ENCODE measurements around the gene CDK6. TPM values are rescaled to one million over a fixed set of nuclear protein-coding genes. Genes with fewer than 3 reads are reported as not detected.

The CDK6 gene
- total and polyA plus RNA-seq, 2 experiments from 2014 or later = 28.7 to 81.6 TPM

DNA sequence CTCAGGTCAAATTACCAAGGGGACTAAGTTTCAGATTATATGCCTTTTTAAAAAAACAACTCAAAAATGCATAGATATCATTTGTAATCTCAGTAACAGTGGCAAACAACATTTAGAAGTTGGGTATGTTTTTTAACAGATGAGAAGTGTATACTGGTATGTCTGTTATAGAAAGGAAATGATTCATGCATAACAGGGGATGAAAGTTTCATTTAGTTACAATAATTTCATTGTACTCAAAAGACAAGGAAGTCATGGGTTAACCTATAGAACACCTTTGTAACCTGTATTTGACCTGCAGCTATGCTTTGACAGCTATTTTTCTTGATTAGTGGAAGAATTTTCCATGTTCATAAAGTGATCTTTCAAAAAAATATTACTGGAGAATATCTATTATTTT lies 210.8 kb downstream of the CDK6 start:
- no peak overlapping the region for H3K27ac ChIP-seq
- H3K9me3 ChIP-seq (ENCODE audit: low read depth) = no peaks in the 10 kb centered on the region
- no peaks in the 10 kb centered on the region for H3K27me3 ChIP-seq
- DNase-seq (ENCODE audit: low read depth in 1 of 2, low spot score in 1 of 2) = peak in 1 of 2 donors; percentile 21
- H3K4me1 ChIP-seq (ENCODE audit: low read depth) = peaks cover 30% of the 10 kb centered on the region
- TF ChIP-seq, protein P1, sequence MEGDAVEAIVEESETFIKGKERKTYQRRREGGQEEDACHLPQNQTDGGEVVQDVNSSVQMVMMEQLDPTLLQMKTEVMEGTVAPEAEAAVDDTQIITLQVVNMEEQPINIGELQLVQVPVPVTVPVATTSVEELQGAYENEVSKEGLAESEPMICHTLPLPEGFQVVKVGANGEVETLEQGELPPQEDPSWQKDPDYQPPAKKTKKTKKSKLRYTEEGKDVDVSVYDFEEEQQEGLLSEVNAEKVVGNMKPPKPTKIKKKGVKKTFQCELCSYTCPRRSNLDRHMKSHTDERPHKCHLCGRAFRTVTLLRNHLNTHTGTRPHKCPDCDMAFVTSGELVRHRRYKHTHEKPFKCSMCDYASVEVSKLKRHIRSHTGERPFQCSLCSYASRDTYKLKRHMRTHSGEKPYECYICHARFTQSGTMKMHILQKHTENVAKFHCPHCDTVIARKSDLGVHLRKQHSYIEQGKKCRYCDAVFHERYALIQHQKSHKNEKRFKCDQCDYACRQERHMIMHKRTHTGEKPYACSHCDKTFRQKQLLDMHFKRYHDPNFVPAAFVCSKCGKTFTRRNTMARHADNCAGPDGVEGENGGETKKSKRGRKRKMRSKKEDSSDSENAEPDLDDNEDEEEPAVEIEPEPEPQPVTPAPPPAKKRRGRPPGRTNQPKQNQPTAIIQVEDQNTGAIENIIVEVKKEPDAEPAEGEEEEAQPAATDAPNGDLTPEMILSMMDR (IDR thresholded peaks at IDR 0.05; ENCODE audit: low read depth, low read length) = no peak
- H3K36me3 ChIP-seq = no peaks in the 10 kb centered on the region
- no peak overlapping the region for H3K4me3 ChIP-seq

DNA sequence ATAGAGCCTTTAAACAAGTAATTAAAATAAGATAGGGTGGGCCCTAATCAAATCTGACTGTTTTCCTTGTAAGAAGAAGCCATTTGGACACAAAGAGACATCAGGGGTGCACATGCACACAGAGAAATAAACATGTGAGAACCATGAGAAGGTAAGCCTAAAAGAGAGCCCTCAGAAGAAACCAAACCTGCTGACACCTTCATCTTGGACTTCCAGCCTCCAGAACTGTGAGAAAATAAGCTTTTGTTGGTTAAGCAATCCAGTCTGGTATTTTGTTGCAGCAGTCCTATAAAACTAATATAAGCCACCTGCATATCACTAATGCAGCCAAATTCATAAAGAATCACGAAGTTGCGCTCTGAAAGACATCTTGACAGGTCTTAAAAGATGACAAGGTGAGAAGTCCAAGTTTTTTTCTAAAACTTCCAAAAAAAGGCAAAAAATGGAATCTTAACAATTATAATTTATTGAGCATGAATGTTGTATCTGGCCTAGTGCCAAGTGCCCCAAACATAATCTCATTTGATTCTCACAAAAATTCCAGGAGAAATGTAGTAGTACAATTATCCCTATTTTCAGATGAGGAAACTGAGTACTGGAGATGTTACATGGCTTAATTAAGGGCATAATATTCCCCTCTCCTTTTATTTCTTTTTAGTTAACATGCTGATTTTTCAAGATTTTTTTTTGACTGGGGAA lies 211.9 kb downstream of the CDK6 start:
- no peaks in the 10 kb centered on the region for H3K9me3 ChIP-seq (ENCODE audit: low read depth)
- H3K4me1 ChIP-seq (ENCODE audit: low read depth) = peaks cover 30% of the 10 kb centered on the region
- DNase-seq (ENCODE audit: low read depth in 1 of 2, low spot score in 1 of 2) = no peak
- peak overlapping the region; percentile 87 for H3K27ac ChIP-seq
- no peaks in the 10 kb centered on the region for H3K36me3 ChIP-seq
- TF ChIP-seq, protein P1 (IDR thresholded peaks at IDR 0.05; ENCODE audit: low read depth, low read length) = no peak
- no peak overlapping the region for H3K4me3 ChIP-seq
- no peaks in the 10 kb centered on the region for H3K27me3 ChIP-seq

DNA sequence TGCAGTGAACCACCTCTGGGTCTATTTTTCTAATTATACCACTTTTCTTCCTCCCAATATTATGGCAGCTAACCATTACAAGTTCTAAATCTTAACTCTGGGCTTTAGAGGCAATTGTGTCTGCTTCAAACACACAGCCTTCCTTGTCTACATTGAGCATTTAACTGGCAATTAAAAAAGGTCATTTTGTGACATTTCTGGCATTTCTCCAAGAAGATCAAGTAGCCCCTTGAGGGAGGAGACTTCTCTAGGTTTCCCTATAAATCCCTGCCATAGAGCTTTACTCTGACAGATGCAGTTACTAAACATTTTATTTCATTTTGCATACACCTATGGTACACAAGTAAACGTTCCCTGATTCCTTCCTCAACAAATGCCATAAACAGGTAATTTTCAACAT lies 212.8 kb downstream of the CDK6 start:
- H3K27ac ChIP-seq = peak overlapping the region; percentile 87
- H3K27me3 ChIP-seq = no peaks in the 10 kb centered on the region
- H3K36me3 ChIP-seq = no peaks in the 10 kb centered on the region
- H3K4me3 ChIP-seq = no peak overlapping the region
- TF ChIP-seq, protein P1 (IDR thresholded peaks at IDR 0.05; ENCODE audit: low read depth, low read length) = no peak
- peak in 1 of 2 donors; percentile 27 for DNase-seq (ENCODE audit: low read depth in 1 of 2, low spot score in 1 of 2)
- peaks cover 30% of the 10 kb centered on the region for H3K4me1 ChIP-seq (ENCODE audit: low read depth)
- H3K9me3 ChIP-seq (ENCODE audit: low read depth) = no peaks in the 10 kb centered on the region

DNA sequence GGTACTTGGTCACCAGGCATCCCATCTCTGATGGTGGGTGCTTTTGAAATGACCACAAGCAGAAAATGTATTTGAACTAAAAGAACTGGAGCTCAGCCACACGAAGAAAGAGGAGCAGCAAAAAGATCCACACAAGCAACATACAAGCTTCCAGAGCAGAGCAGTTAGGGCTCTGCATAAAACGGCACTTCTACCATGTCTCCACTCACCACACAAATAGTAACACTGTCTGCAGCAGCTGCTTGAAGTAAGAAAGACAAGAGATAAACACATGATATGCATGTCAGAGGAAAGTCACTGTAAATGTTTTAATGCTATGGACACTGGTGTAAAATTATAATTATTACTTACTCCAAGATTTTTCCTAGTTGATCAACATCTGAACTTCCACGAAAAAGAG lies 213.7 kb downstream of the CDK6 start:
- Histone ChIP-seq H3K27me3 (no peaks in the 10 kb centered on the region), H3K27ac (peak overlapping the region; percentile 87), H3K9me3 (ENCODE audit: low read depth) (no peaks in the 10 kb centered on the region), H3K4me1 (ENCODE audit: low read depth) (peaks cover 30% of the 10 kb centered on the region), H3K4me3 (no peak overlapping the region), H3K36me3 (peaks cover 3% of the 10 kb centered on the region)
- TF ChIP-seq, protein P1 (IDR thresholded peaks at IDR 0.05; ENCODE audit: low read depth, low read length) = no peak
- DNase-seq (ENCODE audit: low read depth in 1 of 2, low spot score in 1 of 2) = peak in 1 of 2 donors; percentile 48

DNA sequence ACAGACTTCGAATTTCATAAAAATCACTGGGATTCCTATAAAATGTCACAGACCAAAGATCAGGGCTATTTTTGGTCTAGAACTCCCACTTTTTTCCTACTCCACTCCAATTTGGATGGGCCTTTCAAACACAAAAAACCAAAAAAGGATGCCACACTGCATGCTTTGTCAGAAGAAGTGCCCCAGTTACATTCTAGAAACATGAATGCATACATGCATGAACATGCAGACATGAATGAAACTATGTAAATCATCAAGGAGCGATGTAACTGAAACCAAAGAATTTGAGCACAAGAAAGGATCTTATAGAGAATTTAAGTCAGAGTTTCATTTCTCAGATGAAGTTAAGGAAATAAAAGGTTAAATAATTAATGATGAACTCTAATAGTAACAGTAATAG lies 214.3 kb downstream of the CDK6 start:
- Histone ChIP-seq H3K36me3 (peaks cover 6% of the 10 kb centered on the region), H3K9me3 (ENCODE audit: low read depth) (no peaks in the 10 kb centered on the region), H3K27me3 (no peaks in the 10 kb centered on the region), H3K27ac (peak overlapping the region; percentile 87), H3K4me3 (no peak overlapping the region), H3K4me1 (ENCODE audit: low read depth) (peaks cover 30% of the 10 kb centered on the region)
- no peak for DNase-seq (ENCODE audit: low read depth in 1 of 2, low spot score in 1 of 2)
- TF ChIP-seq, protein P1 (IDR thresholded peaks at IDR 0.05; ENCODE audit: low read depth, low read length) = no peak
